ENCODE data around the gene LRRC73.
"Not testable (repeated sequence)": the region's sequence is repeated elsewhere in the genome, so short reads cannot be mapped to it uniquely, and the experiment has no call there.

LRRC73 gene

GRCh38 chr6:43509984-43510826 lies at the start of gene LRRC73:
Gene LRRC73 (minus strand): TSS chr6:43510346. CDS start chr6:43509785, 561 bp downstream.
- in situ Hi-C loops (cut with MboI; ENCODE audit: low pct_unique_long_range_greater_than_20kb, low sequenced_read_pairs, unreplicated experiment), result loop anchor here (10.0 kb wide), 1 partner anchor 255 kb away; no protein-coding TSS in a partner anchor
- peak; percentile 89 for DNase-seq (ENCODE audit: low spot score)
- TF ChIP-seq CTCF (IDR thresholded peaks at IDR 0.05; ENCODE audit: extremely low read depth, insufficient read depth, missing control alignments), result no peak

GRCh38 chr6:43559328-43559727 lies 49.2 kb upstream of the LRRC73 start:
- no peak for DNase-seq (ENCODE audit: low spot score)
- no peak for TF ChIP-seq CTCF (IDR thresholded peaks at IDR 0.05; ENCODE audit: extremely low read depth, insufficient read depth, missing control alignments)
- in situ Hi-C loops (cut with MboI; ENCODE audit: low pct_unique_long_range_greater_than_20kb, low sequenced_read_pairs, unreplicated experiment), result no loop called here

- in situ Hi-C loops (cut with MboI; ENCODE audit: low pct_unique_long_range_greater_than_20kb, low sequenced_read_pairs, unreplicated experiment); DNase-seq (ENCODE audit: low spot score): not testable (repeated sequence)
Observed at GRCh38 chr6:43557620-43558019, 47.5 kb upstream of the LRRC73 start.

- no peak for DNase-seq (ENCODE audit: low spot score)
- in situ Hi-C loops (cut with MboI; ENCODE audit: low pct_unique_long_range_greater_than_20kb, low sequenced_read_pairs, unreplicated experiment), result no loop called here
- no peak for TF ChIP-seq CTCF (IDR thresholded peaks at IDR 0.05; ENCODE audit: extremely low read depth, insufficient read depth, missing control alignments)
Observed at GRCh38 chr6:43547222-43547621, 37.1 kb upstream of the LRRC73 start.

- no peak for TF ChIP-seq CTCF (IDR thresholded peaks at IDR 0.05; ENCODE audit: extremely low read depth, insufficient read depth, missing control alignments)
- in situ Hi-C loops (cut with MboI; ENCODE audit: low pct_unique_long_range_greater_than_20kb, low sequenced_read_pairs, unreplicated experiment), result no loop called here
- DNase-seq (ENCODE audit: low spot score), result no peak
Observed at GRCh38 chr6:43544461-43544860, 34.3 kb upstream of the LRRC73 start.

GRCh38 chr6:43541774-43542471 lies 31.8 kb upstream of the LRRC73 start:
- no peak for TF ChIP-seq CTCF (IDR thresholded peaks at IDR 0.05; ENCODE audit: extremely low read depth, insufficient read depth, missing control alignments)
- DNase-seq (ENCODE audit: low spot score), result peak; percentile 52
- in situ Hi-C loops (cut with MboI; ENCODE audit: low pct_unique_long_range_greater_than_20kb, low sequenced_read_pairs, unreplicated experiment), result no loop called here

- no peak for TF ChIP-seq CTCF (IDR thresholded peaks at IDR 0.05; ENCODE audit: extremely low read depth, insufficient read depth, missing control alignments)
- DNase-seq (ENCODE audit: low spot score), result no peak
- in situ Hi-C loops (cut with MboI; ENCODE audit: low pct_unique_long_range_greater_than_20kb, low sequenced_read_pairs, unreplicated experiment), result no loop called here
Observed at GRCh38 chr6:43540507-43540906, 30.4 kb upstream of the LRRC73 start.

GRCh38 chr6:43539409-43539808 lies 29.3 kb upstream of the LRRC73 start:
- DNase-seq (ENCODE audit: low spot score); in situ Hi-C loops (cut with MboI; ENCODE audit: low pct_unique_long_range_greater_than_20kb, low sequenced_read_pairs, unreplicated experiment): not testable (repeated sequence)

- in situ Hi-C loops (cut with MboI; ENCODE audit: low pct_unique_long_range_greater_than_20kb, low sequenced_read_pairs, unreplicated experiment); DNase-seq (ENCODE audit: low spot score): not testable (repeated sequence)
Observed at GRCh38 chr6:43538986-43539385, 28.8 kb upstream of the LRRC73 start.

Data from GM13977 (cell line).